HG03060 (cell line): Measurements from ENCODE around the gene ADCY10.
"Not testable (repeated sequence)": the region's sequence is repeated elsewhere in the genome, so short reads cannot be mapped to it uniquely, and the experiment has no call there.

Experiments used
- ATAC-seq: cut with Tn5 transposase; IDR thresholded peaks from one replicate; pipeline ENCODE4 v1.9.1; 2021; ENCODE audit warnings: low read depth, moderate number of reproducible peaks; ENCODE audit not compliant: unreplicated experiment

The ADCY10 gene

GRCh38 chr1:167893798-167894197 is 20.1 kb downstream of the ADCY10 start:
- ATAC-seq = no peak

- no peak for ATAC-seq
Measured at GRCh38 chr1:167890400-167890799, 23.5 kb downstream of the ADCY10 start.

GRCh38 chr1:167887187-167887586 is 26.7 kb downstream of the ADCY10 start:
- not testable (repeated sequence) for ATAC-seq

GRCh38 chr1:167882376-167882775 is 31.6 kb downstream of the ADCY10 start:
- no peak for ATAC-seq

- ATAC-seq = no peak
Measured at GRCh38 chr1:167881786-167882185, 32.1 kb downstream of the ADCY10 start.

- ATAC-seq = no peak
Measured at GRCh38 chr1:167881069-167881468, 32.9 kb downstream of the ADCY10 start.

GRCh38 chr1:167880580-167881021 is 33.3 kb downstream of the ADCY10 start:
- no peak for ATAC-seq

GRCh38 chr1:167879508-167879907 is 34.4 kb downstream of the ADCY10 start:
- no peak for ATAC-seq

- ATAC-seq = no peak
Measured at GRCh38 chr1:167878372-167879160, 35.4 kb downstream of the ADCY10 start.

GRCh38 chr1:167876597-167877175 is 37.2 kb downstream of the ADCY10 start:
- no peak for ATAC-seq

- no peak for ATAC-seq
Measured at GRCh38 chr1:167871331-167871730, 42.6 kb downstream of the ADCY10 start.

- not testable (repeated sequence) for ATAC-seq
Measured at GRCh38 chr1:167869157-167870001, 44.6 kb downstream of the ADCY10 start.

- ATAC-seq = not testable (repeated sequence)
Measured at GRCh38 chr1:167866739-167867414, 47.1 kb downstream of the ADCY10 start.

- ATAC-seq = not testable (repeated sequence)
Measured at GRCh38 chr1:167866326-167866725, 47.6 kb downstream of the ADCY10 start.

GRCh38 chr1:167865804-167866308 is 48.1 kb downstream of the ADCY10 start:
- ATAC-seq = not testable (repeated sequence)

- ATAC-seq = not testable (repeated sequence)
Measured at GRCh38 chr1:167865193-167865592, 48.7 kb downstream of the ADCY10 start.

GRCh38 chr1:167864392-167865032 is 49.4 kb downstream of the ADCY10 start:
- ATAC-seq = no peak

GRCh38 chr1:167863921-167864279 is 50.0 kb downstream of the ADCY10 start:
- ATAC-seq = no peak

GRCh38 chr1:167863191-167863920 is 50.6 kb downstream of the ADCY10 start:
- not testable (repeated sequence) for ATAC-seq
